ENCODE results near the gene FBXO45. TPM values are rescaled to one million over a fixed set of nuclear protein-coding genes. Genes with fewer than 3 reads are reported as not detected.

Gene FBXO45
- total RNA-seq = 3.9 and 4.7 TPM in 2 replicates

GRCh38 chr3:196568246-196569002, at the start of gene FBXO45, which contains the start of gene WDR53:
TSS of gene FBXO45 (plus strand) at chr3:196568660. CDS start at chr3:196568985, 325 bp downstream.
TSS of gene WDR53 (minus strand) at chr3:196568554. CDS start at chr3:196561475, 7,079 bp downstream.

Other genes with a start within 250 kb of the FBXO45 start
- 1.5 and 3.1 TPM in 2 replicates for gene TM4SF19, start 230.3 kb upstream of the FBXO45 start, total RNA-seq
- gene UBXN7, start 136.2 kb upstream of the FBXO45 start, total RNA-seq = 8.3 and 9.9 TPM in 2 replicates
- gene RNF168, start 64.9 kb upstream of the FBXO45 start, total RNA-seq = 7.6 and 10.3 TPM in 2 replicates
- gene SMCO1, start 53.3 kb upstream of the FBXO45 start, total RNA-seq = not detected in 2 replicates
- 2.5 and 4.9 TPM in 2 replicates for gene WDR53, start 106 bp upstream of the FBXO45 start, total RNA-seq
- gene NRROS, start 71.0 kb downstream of the FBXO45 start, total RNA-seq = 0.65 and 2.2 TPM in 2 replicates
- gene CEP19, start 143.6 kb downstream of the FBXO45 start, total RNA-seq = 0.81 and 1.1 TPM in 2 replicates
- 21.8 and 25.6 TPM in 2 replicates for gene PIGX, start 143.7 kb downstream of the FBXO45 start, total RNA-seq
- 38.3 and 44.6 TPM in 2 replicates for gene PAK2, start 171.2 kb downstream of the FBXO45 start, total RNA-seq

All from mesangial cell (primary cell).